ENCODE results near the gene SLC22A3. TPM values are rescaled to one million over a fixed set of nuclear protein-coding genes. Genes with fewer than 3 reads are reported as not detected.

The SLC22A3 gene
- total RNA-seq, 1 experiment from 2014 or later: 2.4 TPM

DNA sequence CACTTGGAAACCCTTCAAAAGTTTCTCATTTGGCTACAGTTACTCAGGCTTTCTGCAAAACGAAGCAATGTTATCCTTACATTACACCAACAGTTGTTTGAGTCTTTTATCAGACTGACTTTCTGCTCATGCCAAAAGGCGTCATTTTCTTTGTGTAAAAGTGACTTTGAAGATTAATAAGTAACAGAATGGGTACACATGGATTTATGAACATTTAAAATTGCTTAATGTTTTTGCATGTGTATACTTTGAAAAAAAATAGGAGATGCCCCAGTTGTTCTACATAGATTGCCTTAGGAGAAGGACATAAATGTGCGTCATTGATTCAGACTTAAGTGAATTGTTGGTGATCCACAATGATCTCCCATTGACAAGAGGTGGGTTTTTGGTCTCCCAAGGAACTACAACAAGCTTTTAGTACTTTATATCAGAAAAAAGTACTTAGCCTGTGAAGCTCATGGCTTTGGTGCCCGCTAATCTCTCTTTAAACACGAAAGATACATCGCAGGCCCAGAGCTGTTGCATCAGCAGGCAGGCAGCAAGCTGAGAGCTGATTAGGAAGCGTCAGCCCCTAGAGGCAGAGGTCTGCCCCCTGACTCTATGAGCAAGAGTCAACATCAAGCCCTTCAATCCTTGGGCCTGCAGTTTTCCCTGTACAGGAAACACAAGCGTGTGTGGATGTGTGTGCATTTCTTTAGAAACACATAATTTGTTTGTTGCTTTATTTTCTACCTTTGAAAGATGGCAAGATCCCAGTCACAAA is 45.9 kb downstream of the SLC22A3 start:
- H3K27ac Mint-ChIP-seq (ENCODE audit: unreplicated experiment): peak overlapping the region; percentile 95

GRCh38 chr6:160394654-160395035 is 46.5 kb downstream of the SLC22A3 start:
- no peaks in the 10 kb centered on the region for H3K27me3 Mint-ChIP-seq (ENCODE audit: insufficient read depth, unreplicated experiment)
- H3K4me3 ChIP-seq (ENCODE audit: low read depth, low read length): no peak overlapping the region
- TSS peak; percentile 27 for BruUV-seq (replicated peaks)
- H3K27me3 ChIP-seq (replicated peaks; ENCODE audit: control insufficient read depth, insufficient read depth, low read length): no peaks in the 10 kb centered on the region
- TF ChIP-seq, protein P1, sequence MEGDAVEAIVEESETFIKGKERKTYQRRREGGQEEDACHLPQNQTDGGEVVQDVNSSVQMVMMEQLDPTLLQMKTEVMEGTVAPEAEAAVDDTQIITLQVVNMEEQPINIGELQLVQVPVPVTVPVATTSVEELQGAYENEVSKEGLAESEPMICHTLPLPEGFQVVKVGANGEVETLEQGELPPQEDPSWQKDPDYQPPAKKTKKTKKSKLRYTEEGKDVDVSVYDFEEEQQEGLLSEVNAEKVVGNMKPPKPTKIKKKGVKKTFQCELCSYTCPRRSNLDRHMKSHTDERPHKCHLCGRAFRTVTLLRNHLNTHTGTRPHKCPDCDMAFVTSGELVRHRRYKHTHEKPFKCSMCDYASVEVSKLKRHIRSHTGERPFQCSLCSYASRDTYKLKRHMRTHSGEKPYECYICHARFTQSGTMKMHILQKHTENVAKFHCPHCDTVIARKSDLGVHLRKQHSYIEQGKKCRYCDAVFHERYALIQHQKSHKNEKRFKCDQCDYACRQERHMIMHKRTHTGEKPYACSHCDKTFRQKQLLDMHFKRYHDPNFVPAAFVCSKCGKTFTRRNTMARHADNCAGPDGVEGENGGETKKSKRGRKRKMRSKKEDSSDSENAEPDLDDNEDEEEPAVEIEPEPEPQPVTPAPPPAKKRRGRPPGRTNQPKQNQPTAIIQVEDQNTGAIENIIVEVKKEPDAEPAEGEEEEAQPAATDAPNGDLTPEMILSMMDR (IDR thresholded peaks at IDR 0.05; ENCODE audit: insufficient read depth in 1 of 2, low read depth in 1 of 2, low read length in 1 of 2, severe bottlenecking in 1 of 2, unreplicated experiment in 1 of 2): no peak
- peaks cover 6% of the 10 kb centered on the region for H3K36me3 Mint-ChIP-seq (ENCODE audit: insufficient read depth, unreplicated experiment)
- POLR2A ChIA-PET: no interaction called here
- peaks cover 35% of the 10 kb centered on the region for H3K4me1 ChIP-seq
- no peaks in the 10 kb centered on the region; the same call in none of the 2 replicates for H3K9me3 ChIP-seq
- peak in 1 of 2 experiments; percentile 14 for DNase-seq
- CTCF ChIA-PET: interaction anchor here (1.1 to 1.7 kb wide), 2 partner anchors 173 to 256 kb away, joined by 3 to 7 read pairs; no protein-coding TSS in a partner anchor
- peak overlapping the region; percentile 45 for H3K4me3 Mint-ChIP-seq (ENCODE audit: unreplicated experiment)
- H3K27ac Mint-ChIP-seq (ENCODE audit: unreplicated experiment): peak overlapping the region; percentile 95
- no peaks in the 10 kb centered on the region for H3K9me3 Mint-ChIP-seq (ENCODE audit: unreplicated experiment)
- intact Hi-C loops (cut with micrococcal nuclease; ENCODE audit: unreplicated experiment): loop anchor here (2.0 to 5.0 kb wide), 2 partner anchors 47 to 140 kb away; partner anchors contain the start of gene SLC22A3
- no peaks in the 10 kb centered on the region for H3K36me3 ChIP-seq (ENCODE audit: control insufficient read depth, insufficient read depth, low read length)
- peaks cover 19% of the 10 kb centered on the region for H3K4me1 Mint-ChIP-seq (ENCODE audit: low read depth, unreplicated experiment)

More for the DNA sequence above, 45.9 kb downstream of the SLC22A3 start:
- DNase-seq: peak; percentile 76 to 78
- Mint-ChIP-seq H3K36me3 (ENCODE audit: insufficient read depth, unreplicated experiment) (peaks cover 6% of the 10 kb centered on the region), H3K4me3 (ENCODE audit: unreplicated experiment) (peak overlapping the region; percentile 45), H3K27me3 (ENCODE audit: insufficient read depth, unreplicated experiment) (no peaks in the 10 kb centered on the region), H3K4me1 (ENCODE audit: low read depth, unreplicated experiment) (peaks cover 19% of the 10 kb centered on the region), H3K9me3 (ENCODE audit: unreplicated experiment) (no peaks in the 10 kb centered on the region)
- BruUV-seq (replicated peaks): no TSS peak
- intact Hi-C loops (cut with micrococcal nuclease; ENCODE audit: unreplicated experiment): loop anchor here (2.0 to 5.0 kb wide), 2 partner anchors 47 to 139 kb away; partner anchors contain the start of gene SLC22A3
- no peaks in the 10 kb centered on the region; the same call in none of the 2 replicates for H3K9me3 ChIP-seq
- no peak overlapping the region for H3K4me3 ChIP-seq (ENCODE audit: low read depth, low read length)
- H3K36me3 ChIP-seq (ENCODE audit: control insufficient read depth, insufficient read depth, low read length): no peaks in the 10 kb centered on the region
- TF ChIP-seq, protein P1 (IDR thresholded peaks at IDR 0.05; ENCODE audit: insufficient read depth in 1 of 2, low read depth in 1 of 2, low read length in 1 of 2, severe bottlenecking in 1 of 2, unreplicated experiment in 1 of 2): no peak
- ChIA-PET CTCF (interaction anchor here (1.1 to 1.7 kb wide), 2 partner anchors 173 to 256 kb away, joined by 3 to 7 read pairs; no protein-coding TSS in a partner anchor), POLR2A (no interaction called here)
- no peaks in the 10 kb centered on the region for H3K27me3 ChIP-seq (replicated peaks; ENCODE audit: control insufficient read depth, insufficient read depth, low read length)
- H3K4me1 ChIP-seq: peaks cover 35% of the 10 kb centered on the region

- POLR2A ChIA-PET: no interaction called here
- H3K9me3 Mint-ChIP-seq (ENCODE audit: unreplicated experiment): no peaks in the 10 kb centered on the region
Observed at GRCh38 chr6:160395187-160395586, 47.0 kb downstream of the SLC22A3 start.

More at GRCh38 chr6:160395187-160395586, 47.0 kb downstream of the SLC22A3 start:
- Histone ChIP-seq H3K36me3 (ENCODE audit: control insufficient read depth, insufficient read depth, low read length) (no peaks in the 10 kb centered on the region), H3K9me3 (no peaks in the 10 kb centered on the region; the same call in none of the 2 replicates), H3K27me3 (replicated peaks; ENCODE audit: control insufficient read depth, insufficient read depth, low read length) (no peaks in the 10 kb centered on the region), H3K4me3 (ENCODE audit: low read depth, low read length) (no peak overlapping the region), H3K4me1 (peaks cover 35% of the 10 kb centered on the region)
- Mint-ChIP-seq H3K36me3 (ENCODE audit: insufficient read depth, unreplicated experiment) (peaks cover 6% of the 10 kb centered on the region), H3K27ac (ENCODE audit: unreplicated experiment) (no peak overlapping the region), H3K4me3 (ENCODE audit: unreplicated experiment) (no peak overlapping the region), H3K27me3 (ENCODE audit: insufficient read depth, unreplicated experiment) (no peaks in the 10 kb centered on the region), H3K4me1 (ENCODE audit: low read depth, unreplicated experiment) (peaks cover 19% of the 10 kb centered on the region)
- intact Hi-C loops (cut with micrococcal nuclease; ENCODE audit: unreplicated experiment): loop anchor here (2.0 kb wide), 1 partner anchor 140 kb away; no protein-coding TSS in a partner anchor
- TF ChIP-seq, protein P1 (IDR thresholded peaks at IDR 0.05; ENCODE audit: insufficient read depth in 1 of 2, low read depth in 1 of 2, low read length in 1 of 2, severe bottlenecking in 1 of 2, unreplicated experiment in 1 of 2): no peak
- CTCF ChIA-PET: interaction anchor here (1.7 kb wide), 1 partner anchor 257 kb away, joined by 7 read pairs; no protein-coding TSS in a partner anchor
- BruUV-seq (replicated peaks): no TSS peak
- no peak for DNase-seq
